ENCODE data around the gene RBMXL2.

RBMXL2 gene

DNA sequence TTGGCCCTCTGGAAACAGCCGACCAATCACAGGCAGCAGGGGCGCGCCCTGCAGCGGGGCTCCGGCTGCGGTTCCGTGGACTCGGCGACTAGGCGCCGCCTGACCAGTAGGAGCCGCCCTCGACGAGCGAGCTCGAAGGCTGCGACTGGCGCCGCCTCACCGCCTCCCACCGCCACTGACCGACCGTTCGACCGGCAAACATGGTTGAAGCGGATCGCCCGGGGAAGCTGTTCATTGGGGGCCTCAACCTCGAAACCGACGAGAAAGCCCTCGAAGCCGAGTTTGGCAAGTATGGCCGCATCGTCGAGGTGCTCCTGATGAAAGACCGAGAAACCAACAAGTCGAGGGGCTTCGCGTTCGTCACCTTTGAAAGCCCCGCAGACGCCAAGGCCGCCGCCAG, at the start of gene RBMXL2:
TSS of gene RBMXL2 (plus strand) at position 78 of the 400 bp plus-strand sequence. CDS start at position 201, 123 bp downstream.
- DNase-seq (ENCODE audit: low spot score): no peak

DNA sequence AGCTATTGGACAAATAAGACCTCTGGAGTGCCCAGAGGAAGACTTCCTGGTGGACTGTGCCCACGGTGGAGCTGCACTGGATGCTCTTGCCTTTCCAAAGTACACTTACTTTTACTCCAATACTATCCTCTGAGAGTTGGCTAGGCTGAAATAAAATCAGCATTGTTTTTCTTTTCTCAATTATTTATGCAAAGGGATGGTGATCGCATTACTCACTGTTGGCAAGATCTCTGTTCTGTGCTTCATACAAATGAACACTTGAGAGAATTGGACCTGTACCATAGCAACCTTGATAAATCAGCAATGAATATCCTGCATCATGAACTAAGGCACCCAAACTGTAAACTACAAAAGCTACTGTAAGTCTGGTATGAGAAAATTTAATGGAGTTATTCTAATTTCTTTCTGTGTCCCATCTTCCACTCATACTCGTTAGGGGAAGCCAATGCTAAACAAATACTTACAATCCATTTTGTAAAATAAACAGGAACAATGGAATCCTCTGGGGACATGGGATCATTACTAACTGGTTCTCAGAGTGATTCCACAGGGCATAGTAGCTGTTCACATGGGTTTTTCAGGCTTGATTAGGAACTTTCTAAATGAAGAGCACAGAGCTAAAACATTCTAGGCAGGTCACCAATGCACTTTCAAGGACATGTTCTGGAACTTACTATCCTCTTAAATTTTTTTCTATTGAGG, 42.2 kb upstream of the RBMXL2 start:
- no peak for DNase-seq (ENCODE audit: low spot score)

DNA sequence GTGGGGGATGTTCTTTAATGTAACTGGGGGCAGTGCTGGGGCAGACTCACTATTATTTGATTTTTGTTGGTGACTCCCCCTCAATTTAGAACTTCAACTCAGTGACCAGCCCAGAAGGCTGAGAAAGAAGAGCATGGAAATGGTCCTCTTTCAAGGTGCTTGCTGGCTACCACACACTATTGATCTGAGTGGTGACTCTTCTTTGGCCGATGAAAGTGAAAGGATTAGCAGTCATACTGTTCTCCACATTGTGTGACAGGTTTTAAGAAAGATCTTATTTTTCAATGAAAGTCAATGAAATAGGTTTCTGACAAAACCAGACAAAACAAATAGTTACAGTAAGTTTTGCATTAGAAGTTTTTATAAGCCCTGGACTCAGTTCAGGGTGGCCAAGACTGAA, 38.6 kb upstream of the RBMXL2 start:
- no peak for DNase-seq (ENCODE audit: low spot score)

DNA sequence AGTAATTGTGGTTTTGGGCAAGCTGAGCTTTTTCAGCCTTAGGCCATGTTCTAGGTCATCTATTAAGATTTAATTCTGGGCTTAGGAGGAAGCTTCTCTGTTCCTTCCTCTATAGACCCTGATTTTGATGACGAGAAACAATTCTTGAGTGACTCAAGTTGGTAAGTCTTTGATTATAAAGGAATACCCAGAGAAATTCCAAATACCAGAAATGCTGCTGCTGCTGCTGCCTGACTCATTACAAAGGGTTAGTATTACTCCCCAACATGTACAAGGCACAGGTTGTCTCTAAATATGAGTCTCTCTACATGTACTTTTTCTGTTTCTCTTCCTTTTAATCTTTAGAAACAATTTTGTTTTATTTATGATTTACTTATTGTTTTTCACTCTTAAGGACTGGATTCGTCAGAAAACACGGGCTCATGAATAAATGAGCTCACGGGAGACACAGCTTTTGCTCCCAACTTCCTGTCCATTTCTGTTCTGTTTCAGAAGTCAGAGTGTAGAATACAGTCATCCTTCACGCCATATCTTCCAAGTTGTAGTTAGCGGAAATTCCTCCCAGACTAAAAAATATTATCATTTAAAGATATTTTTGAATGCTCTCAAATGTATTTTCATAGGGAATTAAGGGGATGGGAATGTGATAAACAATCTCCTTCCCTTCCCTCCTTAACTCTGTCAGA, 31.8 kb upstream of the RBMXL2 start:
- no peak for DNase-seq (ENCODE audit: low spot score)

DNA sequence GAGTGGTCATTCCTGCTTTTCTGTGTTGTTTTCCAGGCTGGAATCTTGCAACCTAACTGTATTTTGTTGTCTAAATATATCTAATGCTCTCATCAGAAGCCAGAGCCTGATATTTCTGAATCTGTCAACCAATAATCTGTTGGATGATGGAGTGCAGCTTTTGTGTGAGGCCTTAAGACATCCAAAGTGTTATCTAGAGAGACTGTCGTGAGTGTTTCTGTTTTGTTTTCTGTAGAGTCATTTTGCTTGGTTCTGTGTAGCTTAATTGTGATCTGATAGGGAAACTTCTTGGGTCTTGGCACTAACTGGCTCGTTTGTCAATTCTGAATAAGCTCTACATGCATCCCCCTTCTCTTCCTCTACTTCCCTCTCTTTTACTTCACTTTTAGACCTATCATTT, 31.2 kb upstream of the RBMXL2 start:
- no peak for DNase-seq (ENCODE audit: low spot score)

DNA sequence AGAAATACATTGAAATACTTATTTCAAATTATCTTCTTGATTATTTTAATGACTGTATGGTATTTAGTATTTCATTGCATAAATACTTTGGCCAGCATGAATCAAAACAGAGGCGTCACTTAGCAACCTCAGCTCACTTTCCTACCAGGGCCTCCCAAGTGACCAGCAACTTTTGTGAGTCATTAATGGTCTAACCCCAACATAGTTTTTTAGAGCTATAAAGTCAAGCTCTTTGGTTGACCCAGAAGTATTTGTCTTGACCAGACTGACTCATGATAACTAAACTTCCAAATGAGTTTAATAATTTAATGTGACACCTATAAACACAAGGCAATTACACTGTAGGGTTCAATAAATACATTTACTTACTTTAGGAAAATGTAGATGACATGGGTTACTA, 27.9 kb upstream of the RBMXL2 start:
- no peak for DNase-seq (ENCODE audit: low spot score)

DNA sequence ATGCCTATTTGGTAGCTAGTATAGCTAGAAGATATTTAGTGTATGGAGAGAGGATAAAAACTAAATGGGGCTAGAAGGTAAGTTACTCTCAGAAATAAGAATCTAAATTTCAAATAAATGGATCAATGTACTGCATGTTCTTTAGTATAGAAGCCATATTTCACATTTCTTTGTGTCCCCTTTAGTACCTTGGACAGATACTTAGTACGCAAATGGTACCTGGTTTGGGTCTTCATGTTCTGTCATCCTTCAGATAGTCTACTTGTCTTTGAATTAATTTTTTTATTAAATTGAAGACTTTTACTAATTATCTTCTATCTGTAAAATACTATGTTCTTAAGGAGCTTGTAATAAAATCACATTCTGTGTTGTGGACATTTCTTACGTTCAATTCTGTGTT, 26.3 kb upstream of the RBMXL2 start:
- no peak for DNase-seq (ENCODE audit: low spot score)

DNA sequence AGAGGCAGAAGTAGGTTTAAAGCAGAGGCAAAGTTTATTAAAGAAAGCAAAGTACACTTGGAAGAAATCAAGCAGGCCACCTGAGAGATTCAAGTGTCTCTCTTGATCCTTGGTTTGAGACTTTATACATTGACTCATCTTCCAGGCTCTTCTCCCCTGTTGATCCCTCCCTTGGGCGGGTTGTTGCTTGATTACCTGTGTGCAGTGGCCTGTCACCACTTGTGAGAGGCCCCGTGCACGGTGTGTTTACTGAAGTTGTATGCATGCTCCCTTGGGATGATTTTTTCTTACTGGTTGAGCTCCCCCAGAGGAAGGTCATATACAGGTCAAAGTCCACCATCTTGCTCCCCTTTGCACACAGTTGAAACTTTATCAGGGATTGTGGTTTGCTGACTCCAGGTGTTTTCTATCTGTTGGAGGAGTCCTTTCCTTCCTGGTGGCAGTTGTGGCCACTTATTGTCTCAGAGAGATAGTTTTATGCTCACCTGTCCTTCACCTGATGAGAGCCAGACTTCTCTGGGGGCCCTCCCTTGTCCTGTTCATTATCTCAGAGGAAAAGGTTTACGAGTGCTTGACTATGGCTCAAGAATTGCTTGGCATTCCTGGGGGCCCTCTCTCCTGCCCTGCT, 16.3 kb upstream of the RBMXL2 start:
- DNase-seq (ENCODE audit: low spot score): no peak

DNA sequence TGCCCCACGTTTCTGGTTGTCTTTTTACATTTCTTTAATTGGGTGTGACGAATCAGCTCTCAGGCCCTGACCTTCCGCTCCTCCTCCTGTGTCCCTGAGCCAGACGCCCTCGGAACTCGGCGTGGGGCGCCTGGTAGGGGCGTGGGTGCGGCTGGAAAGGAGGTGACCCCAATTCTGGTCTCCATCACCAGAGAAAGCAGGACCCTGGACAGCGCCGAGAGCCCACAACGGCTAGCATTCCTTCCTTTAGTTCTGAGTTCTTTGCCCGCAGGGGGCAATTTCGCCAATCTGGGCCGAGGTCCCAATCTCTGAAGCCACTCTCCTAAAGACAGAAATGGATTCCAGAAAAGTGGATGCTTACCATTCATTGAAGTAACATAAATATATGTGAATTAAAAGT, 11.7 kb upstream of the RBMXL2 start:
- no peak for DNase-seq (ENCODE audit: low spot score)

DNA sequence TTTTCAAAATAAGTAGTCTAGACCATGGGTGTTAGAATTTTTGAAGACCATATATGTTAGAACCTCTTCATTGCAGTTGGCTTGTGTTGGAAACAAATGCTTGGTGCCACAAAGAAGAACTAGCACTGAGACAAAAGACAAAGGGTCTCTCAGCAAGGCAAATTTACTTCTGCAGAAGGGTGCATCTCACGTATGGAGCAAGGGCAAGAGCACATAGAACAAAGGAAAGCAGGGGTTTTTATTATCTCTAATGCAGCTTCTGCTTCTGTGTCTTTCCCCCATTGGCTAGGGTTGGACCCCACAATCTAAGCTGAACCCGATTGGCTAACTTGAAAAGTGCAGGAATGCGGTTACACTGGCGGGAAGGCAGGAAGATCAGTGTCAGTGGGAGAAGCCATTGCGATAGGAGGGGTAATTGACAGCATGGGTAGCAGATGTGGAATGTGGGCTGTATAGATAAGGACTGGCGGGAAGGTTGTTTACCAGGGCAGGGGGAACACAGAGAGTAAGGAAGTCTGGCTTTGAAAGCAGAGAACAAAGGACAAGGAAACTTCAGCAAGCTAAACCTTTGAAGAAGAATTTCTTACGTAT, 9.2 kb upstream of the RBMXL2 start:
- DNase-seq (ENCODE audit: low spot score): no peak

DNA sequence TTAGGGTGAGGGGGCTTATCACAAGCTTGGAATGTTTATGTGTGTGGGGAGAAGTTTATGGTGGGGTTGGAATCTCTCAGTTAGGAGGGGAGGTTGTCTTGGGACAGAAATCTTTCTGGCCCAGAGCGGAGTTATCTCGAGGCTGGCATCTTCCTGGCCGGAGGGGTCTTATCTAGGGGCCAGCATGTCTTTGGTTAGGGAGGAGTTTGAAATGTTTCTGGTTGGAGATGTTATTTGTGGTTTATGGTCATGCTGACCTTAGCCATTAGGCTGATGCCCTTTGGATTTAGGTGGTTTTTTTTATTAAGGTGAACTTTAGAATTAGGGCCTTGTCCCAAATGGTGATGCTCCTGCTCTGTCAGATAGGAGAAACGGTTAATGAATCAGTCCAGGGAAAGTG, 7.9 kb upstream of the RBMXL2 start:
- no peak for DNase-seq (ENCODE audit: low spot score)

DNA sequence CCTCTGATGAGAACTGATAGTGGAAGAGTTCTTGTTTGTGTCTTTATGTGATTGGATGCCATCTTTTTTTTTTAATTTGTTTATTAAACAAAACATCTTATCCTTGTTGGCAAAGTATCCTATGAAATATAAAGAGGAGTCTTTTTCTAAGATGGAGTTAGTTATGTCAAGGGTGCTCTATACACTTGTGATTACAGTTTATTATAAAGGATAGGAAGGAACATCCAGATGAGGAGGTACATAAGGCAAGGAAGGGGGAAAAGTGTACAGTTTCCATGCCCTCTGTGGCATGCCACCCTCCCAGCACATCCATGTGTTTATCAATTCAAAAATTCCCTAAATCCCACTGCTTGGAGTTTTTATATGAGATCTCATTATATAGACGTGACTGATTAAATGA, 7.4 kb upstream of the RBMXL2 start:
- no peak for DNase-seq (ENCODE audit: low spot score)

DNA sequence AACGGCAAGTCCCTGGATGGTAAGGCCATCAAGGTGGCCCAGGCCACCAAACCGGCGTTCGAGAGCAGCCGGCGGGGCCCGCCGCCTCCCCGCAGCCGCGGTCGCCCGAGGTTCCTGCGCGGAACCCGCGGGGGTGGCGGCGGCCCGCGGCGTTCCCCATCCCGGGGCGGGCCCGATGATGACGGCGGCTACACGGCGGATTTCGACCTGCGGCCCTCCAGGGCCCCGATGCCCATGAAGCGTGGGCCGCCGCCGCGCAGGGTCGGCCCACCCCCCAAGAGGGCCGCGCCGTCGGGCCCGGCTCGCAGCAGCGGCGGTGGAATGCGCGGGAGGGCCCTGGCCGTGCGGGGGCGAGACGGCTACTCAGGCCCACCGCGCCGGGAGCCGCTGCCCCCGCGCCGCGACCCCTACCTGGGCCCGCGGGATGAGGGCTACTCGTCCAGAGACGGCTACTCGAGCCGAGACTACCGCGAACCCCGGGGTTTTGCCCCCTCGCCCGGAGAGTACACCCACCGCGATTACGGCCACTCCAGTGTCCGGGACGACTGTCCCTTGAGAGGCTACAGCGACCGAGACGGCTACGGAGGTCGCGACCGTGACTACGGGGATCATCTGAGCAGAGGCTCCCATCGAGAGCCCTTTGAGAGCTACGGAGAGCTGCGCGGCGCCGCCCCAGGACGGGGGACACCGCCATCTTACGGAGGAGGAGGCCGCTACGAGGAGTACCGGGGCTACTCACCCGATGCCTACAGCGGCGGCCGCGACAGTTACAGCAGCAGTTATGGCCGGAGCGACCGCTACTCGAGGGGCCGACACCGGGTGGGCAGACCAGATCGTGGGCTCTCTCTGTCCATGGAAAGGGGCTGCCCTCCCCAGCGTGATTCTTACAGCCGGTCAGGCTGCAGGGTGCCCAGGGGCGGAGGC, 792 bp downstream of the RBMXL2 start:
- no peak for DNase-seq (ENCODE audit: low spot score)

DNA sequence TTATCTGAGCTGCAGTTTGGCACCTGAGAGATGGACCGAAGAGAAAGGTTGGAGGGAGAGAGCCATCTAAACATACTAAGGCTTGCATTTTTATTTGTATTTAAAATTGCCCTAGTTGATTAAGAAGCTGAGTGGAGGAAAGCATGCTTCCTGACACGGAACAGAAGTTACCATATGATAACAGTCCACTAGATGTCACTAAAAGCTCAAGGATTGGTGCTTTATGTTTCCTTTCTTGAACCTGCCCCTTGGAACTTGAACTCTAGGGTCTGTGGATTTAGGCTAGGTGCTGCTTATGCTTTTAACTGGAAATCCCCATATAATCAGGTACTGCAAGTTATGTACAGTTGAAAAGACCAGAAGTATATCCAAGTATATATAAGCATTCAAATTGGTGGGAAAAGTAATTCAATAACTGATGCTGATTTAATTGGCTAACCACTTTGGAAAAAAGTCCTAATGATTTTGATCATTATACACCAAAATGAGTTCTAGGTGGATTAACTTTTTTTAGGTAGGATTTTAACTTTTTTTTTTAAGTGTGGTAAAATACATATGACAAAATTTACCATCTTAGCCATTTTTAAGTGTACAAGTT, 9.5 kb downstream of the RBMXL2 start:
- DNase-seq (ENCODE audit: low spot score): peak; percentile 19

DNA sequence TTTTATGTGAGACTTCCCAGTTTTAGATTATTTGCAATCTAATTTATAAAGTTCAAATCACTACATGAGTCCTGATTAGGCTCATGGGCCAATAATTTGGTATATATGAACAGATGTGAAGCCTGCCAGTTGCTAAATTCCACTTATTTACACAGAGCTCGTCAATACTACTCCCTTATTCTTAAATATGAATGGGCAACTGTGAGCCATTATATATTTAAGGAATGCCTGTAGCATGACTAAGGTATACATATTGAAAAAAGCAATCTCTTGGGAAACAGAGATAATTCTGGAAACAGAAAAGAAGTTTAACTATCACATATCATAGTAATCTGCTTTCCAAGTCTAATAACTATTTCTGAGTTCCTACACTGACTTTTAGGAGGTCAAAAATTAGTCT, 27.0 kb downstream of the RBMXL2 start:
- no peak for DNase-seq (ENCODE audit: low spot score)

DNA sequence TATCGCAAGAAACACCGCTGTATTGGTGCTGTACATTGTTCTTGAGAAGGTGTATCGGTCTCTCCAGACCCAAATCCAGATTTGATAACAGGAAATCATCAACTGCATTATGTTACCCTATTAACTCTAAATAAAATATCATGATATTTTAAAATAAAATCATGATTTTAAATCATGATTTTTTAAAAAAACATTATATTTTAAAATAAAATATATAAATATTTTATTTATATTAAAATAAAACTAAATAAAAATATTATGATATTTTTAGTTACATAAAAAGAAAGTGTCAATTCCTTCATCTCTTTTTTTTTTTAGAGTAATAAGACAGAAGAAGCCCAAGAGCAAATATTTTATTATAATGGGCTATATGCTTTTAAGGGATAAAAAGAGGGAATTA, 27.6 kb downstream of the RBMXL2 start:
- DNase-seq (ENCODE audit: low spot score): no peak

DNA sequence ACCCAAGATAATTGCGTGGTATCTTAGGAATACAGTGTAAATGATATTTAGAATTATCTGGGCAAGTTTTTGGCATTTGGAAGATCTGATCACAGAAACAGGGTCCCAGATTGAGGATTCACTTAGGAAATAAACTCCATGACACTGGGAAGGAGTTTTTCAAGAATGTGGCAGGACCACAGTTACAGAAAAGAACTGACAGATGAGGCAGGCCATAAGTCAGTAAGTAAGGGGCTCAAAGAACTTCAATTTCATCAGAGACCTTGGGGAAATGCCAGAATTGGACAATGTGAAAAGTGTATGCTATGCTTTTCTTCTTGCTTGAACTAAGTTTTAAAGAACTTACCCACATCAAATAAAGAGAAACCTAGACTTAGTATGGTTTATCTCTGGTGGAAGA, 49.3 kb downstream of the RBMXL2 start:
- DNase-seq (ENCODE audit: low spot score): no peak
